ENCODE data around the gene LDHAL6A. TPM values are rescaled to one million over a fixed set of nuclear protein-coding genes. Genes with fewer than 3 reads are reported as not detected.

LDHAL6A gene
- total and polyA plus RNA-seq, 11 donors: not detected

DNA sequence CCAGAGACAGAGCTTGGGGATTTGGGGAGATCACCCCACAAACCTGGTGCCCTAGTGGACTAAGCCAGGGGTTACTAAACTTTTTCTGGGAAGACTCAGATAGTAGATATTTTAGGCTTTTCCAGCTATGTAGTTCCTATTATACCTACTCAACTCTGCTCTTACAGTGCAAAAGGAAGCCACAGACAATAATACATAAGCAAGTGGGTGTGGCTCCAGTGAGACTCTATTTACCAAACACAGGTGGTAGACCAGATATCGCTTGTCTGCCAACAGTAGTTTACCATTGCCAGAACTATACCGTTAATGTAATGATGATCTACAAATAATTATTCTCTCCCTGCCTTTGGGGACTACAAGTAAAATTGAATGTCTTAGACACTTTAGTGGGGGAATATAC lies 36.6 kb upstream of the LDHAL6A start:
- no peaks in the 10 kb centered on the region for H3K27me3 ChIP-seq
- H3K9me3 ChIP-seq: no peaks in the 10 kb centered on the region
- no peaks in the 10 kb centered on the region for H3K36me3 ChIP-seq
- no peak overlapping the region for H3K4me3 ChIP-seq
- TF ChIP-seq, protein P1, sequence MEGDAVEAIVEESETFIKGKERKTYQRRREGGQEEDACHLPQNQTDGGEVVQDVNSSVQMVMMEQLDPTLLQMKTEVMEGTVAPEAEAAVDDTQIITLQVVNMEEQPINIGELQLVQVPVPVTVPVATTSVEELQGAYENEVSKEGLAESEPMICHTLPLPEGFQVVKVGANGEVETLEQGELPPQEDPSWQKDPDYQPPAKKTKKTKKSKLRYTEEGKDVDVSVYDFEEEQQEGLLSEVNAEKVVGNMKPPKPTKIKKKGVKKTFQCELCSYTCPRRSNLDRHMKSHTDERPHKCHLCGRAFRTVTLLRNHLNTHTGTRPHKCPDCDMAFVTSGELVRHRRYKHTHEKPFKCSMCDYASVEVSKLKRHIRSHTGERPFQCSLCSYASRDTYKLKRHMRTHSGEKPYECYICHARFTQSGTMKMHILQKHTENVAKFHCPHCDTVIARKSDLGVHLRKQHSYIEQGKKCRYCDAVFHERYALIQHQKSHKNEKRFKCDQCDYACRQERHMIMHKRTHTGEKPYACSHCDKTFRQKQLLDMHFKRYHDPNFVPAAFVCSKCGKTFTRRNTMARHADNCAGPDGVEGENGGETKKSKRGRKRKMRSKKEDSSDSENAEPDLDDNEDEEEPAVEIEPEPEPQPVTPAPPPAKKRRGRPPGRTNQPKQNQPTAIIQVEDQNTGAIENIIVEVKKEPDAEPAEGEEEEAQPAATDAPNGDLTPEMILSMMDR (IDR thresholded peaks at IDR 0.05): no peak
- TF ChIP-seq POLR2A (IDR thresholded peaks at IDR 0.05): no peak
- H3K4me1 ChIP-seq: no peaks in the 10 kb centered on the region
- DNase-seq: no peak
- ATAC-seq: no peak
- intact Hi-C loops (cut with DNase I): loop anchor here in 1 of 10 donors (10.0 kb wide), 1 partner anchor 54 kb away; no protein-coding TSS in a partner anchor
- 88 to 92% (median 88%) methylated on average over 2 of the region's 2 CpGs for WGBS, 4 donors
- H3K27ac ChIP-seq: no peak overlapping the region

DNA sequence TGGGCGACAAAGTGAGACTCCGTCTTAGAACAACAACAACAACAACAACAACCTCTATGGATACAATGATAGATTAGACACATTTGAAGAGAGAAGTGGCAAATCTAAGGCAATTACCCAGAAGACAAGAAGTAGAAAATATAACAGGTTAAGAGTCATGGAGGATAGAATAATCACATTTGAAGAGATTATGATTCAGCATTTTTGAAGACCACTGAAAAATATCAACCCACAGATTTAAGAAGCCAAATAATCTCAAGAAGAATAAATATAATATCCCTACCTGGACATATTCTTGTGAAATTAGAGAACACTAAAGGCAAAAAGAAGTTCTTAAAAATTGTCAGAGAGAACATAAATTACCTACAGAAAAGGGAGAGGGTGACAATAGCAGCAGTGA lies 35.6 kb upstream of the LDHAL6A start:
- intact Hi-C loops (cut with DNase I): no loop called here
- Histone ChIP-seq H3K9me3 (no peaks in the 10 kb centered on the region), H3K27me3 (no peaks in the 10 kb centered on the region), H3K36me3 (no peaks in the 10 kb centered on the region), H3K4me1 (no peaks in the 10 kb centered on the region), H3K4me3 (no peak overlapping the region), H3K27ac (no peak overlapping the region)
- ATAC-seq (no peak), DNase-seq (no peak)
- WGBS, 4 donors: 80 to 98% (median 92%) methylated on average over 2 of the region's 2 CpGs
- TF ChIP-seq POLR2A (IDR thresholded peaks at IDR 0.05): no peak
- TF ChIP-seq, protein P1 (IDR thresholded peaks at IDR 0.05): no peak

DNA sequence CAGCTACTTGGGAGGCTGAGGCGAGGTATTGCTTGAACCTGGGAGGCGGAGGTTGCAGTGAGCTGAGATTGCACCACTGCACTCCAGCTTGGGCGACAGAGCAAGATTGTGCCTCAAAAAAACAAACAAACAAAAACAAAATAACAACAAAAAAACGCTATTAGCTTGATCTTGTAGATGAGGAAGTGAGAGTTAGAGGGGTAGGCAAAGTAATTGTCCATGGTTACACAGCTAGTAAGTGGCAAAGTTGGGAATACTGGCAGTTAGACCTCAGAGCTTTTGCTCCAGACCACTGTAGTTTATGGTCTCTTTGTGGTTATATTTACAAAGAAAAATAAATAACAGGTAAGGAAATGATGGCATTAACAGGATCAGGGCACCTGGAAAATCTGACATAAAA lies 28.4 kb upstream of the LDHAL6A start:
- H3K27me3 ChIP-seq: peaks cover 0 to 4% (median 0%) of the 10 kb centered on the region in 9 donors
- H3K9me3 ChIP-seq: no peaks in the 10 kb centered on the region
- no peak for TF ChIP-seq POLR2A (IDR thresholded peaks at IDR 0.05)
- TF ChIP-seq, protein P1 (IDR thresholded peaks at IDR 0.05): no peak
- no peak overlapping the region for H3K4me3 ChIP-seq
- H3K36me3 ChIP-seq: no peaks in the 10 kb centered on the region
- no peak for ATAC-seq
- intact Hi-C loops (cut with DNase I): no loop called here
- no peak overlapping the region for H3K27ac ChIP-seq
- no peak for DNase-seq
- H3K4me1 ChIP-seq: no peaks in the 10 kb centered on the region
- WGBS, 4 donors: 71 to 77% (median 72%) methylated on average over 4 of the region's 4 CpGs

DNA sequence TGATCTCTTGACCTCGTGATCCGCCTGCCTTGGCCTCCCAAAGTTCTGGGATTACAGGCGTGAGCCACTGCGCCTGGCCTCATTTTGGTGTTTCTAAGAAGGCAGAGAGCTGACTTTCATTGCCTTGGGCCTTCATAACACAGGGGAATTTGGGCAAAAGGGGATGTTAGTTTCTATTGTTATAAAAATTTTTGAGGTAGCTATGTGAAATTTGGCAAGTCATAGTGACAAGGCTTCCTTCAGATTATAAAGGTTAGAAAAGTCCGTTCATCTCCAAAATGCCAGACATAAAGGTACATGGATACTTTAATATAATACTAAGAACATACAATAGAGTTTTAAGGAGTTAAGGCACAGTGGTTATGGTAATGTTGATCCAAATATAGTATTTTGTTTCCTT lies 26.3 kb upstream of the LDHAL6A start:
- H3K27me3 ChIP-seq: peaks cover 0 to 4% (median 0%) of the 10 kb centered on the region in 9 donors
- H3K4me3 ChIP-seq: no peak overlapping the region
- intact Hi-C loops (cut with DNase I): no loop called here
- no peaks in the 10 kb centered on the region for H3K4me1 ChIP-seq
- no peak overlapping the region for H3K27ac ChIP-seq
- no peaks in the 10 kb centered on the region for H3K36me3 ChIP-seq
- no peak for TF ChIP-seq POLR2A (IDR thresholded peaks at IDR 0.05)
- TF ChIP-seq, protein P1 (IDR thresholded peaks at IDR 0.05): no peak
- DNase-seq (no peak), ATAC-seq (no peak)
- no peaks in the 10 kb centered on the region for H3K9me3 ChIP-seq
- WGBS, 4 donors: 66 to 94% (median 87%) methylated on average over 5 of the region's 5 CpGs

Measured in heart left ventricle (tissue), 16 donors.